ENCODE data around the gene KL.

- no peak for TF ChIP-seq RBBP5 (conservative IDR thresholded peaks at IDR 0.05)
- TF ChIP-seq CTCF (IDR thresholded peaks at IDR 0.05 in 2 of 3, conservative IDR thresholded peaks at IDR 0.05 in 1 of 3; ENCODE audit: control insufficient read depth in 2 of 3, extremely low read depth in 1 of 3, insufficient read depth in 1 of 3, low read depth in 3 of 3, low read length in 3 of 3) = no peak
- no peak for TF ChIP-seq MYC (IDR thresholded peaks at IDR 0.05; ENCODE audit: insufficient read depth, insufficient read length, insufficient replicate concordance, low read length, severe bottlenecking)
- TF ChIP-seq ATF2 (IDR thresholded peaks at IDR 0.05; ENCODE audit: low read length) = no peak
- TF ChIP-seq DPF2 (IDR thresholded peaks at IDR 0.05) = no peak
- TF ChIP-seq SPI1 (IDR thresholded peaks at IDR 0.05; ENCODE audit: borderline replicate concordance, insufficient read depth, low read depth, low read length) = no peak
- peak; percentile 43; the same call in 1 of the 2 replicates for TF ChIP-seq RUNX3 (IDR thresholded peaks at IDR 0.05; ENCODE audit: low read length)
- no peak for TF ChIP-seq RFX5 (IDR thresholded peaks at IDR 0.05; ENCODE audit: low read depth, low read length)
- TF ChIP-seq NFYB (IDR thresholded peaks at IDR 0.05; ENCODE audit: insufficient read depth, low read depth, low read length) = no peak
- no peak for TF ChIP-seq CBX5 (IDR thresholded peaks at IDR 0.05; ENCODE audit: low read depth)
- TF ChIP-seq NFYA (IDR thresholded peaks at IDR 0.05; ENCODE audit: borderline replicate concordance, low read depth, low read length) = no peak
- TF ChIP-seq EZH2 (IDR thresholded peaks at IDR 0.05; ENCODE audit: borderline replicate concordance, control insufficient read depth, low read depth, low read length) = no peak
- no peak; a peak in 1 of 4 replicates for TF ChIP-seq ETV6 (conservative IDR thresholded peaks at IDR 0.05 in 1 of 2, IDR thresholded peaks at IDR 0.05 in 1 of 2; ENCODE audit: borderline replicate concordance in 1 of 2, low read depth in 1 of 2)
Measured at GRCh38 chr13:32969516-32969941, 46.7 kb upstream of the KL start.

Data from GM12878 (cell line).